Astrocyte of the spinal cord (primary cell): ENCODE measurements around the gene DHRSX.
"Not testable (repeated sequence)": the region's sequence is repeated elsewhere in the genome, so short reads cannot be mapped to it uniquely, and the experiment has no call there.

Source experiments
- DNase-seq: peaks from one replicate; pipeline ENCODE4 v3.0.0; 2011; ENCODE audit warnings: low read depth, low spot score
- H3K4me3 ChIP-seq: 2 replicates; pipeline ENCODE4 v1.5.1; 2011; ENCODE audit warnings: low read depth, mild to moderate bottlenecking, low read length, moderate library complexity
- in situ Hi-C: cut with HindIII; loops from 2 replicates; pipeline ENCODE4 v1.10.0; 2017; ENCODE audit warnings: low sequenced_read_pairs
- TF ChIP-seq, protein P1 (sequence below): IDR thresholded peaks from 2 replicates; pipeline ENCODE4 v1.5.1; 2012; ENCODE audit warnings: low read depth, mild to moderate bottlenecking, low read length, inconsistent platforms

The DHRSX gene

DNA sequence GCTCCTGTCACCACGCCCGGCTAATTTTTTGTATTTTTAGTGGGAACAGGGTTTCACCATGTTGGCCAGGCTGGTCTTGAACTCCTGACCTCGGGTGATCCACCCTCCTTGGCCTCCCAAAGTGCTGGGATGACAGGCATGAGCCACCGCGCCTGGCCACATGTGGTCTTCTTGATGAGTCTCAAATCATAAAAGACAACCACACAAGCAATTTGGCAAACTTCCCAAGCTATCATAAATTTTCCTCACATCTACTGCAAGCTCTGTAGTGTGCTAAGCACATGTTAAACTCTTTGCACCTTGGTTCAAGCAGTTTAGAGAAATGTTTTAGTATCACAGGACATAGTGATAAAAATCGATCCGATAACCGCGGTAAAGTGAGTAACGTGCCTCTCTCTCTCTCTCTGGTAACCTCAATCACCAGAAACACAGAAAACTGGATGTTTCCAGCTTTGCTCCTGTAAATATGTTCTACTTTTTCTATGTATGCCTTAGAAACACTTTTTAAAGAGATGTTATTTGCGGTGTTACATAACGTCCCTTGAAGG lies 256.8 kb downstream of the DHRSX start:
- TF ChIP-seq, protein P1, sequence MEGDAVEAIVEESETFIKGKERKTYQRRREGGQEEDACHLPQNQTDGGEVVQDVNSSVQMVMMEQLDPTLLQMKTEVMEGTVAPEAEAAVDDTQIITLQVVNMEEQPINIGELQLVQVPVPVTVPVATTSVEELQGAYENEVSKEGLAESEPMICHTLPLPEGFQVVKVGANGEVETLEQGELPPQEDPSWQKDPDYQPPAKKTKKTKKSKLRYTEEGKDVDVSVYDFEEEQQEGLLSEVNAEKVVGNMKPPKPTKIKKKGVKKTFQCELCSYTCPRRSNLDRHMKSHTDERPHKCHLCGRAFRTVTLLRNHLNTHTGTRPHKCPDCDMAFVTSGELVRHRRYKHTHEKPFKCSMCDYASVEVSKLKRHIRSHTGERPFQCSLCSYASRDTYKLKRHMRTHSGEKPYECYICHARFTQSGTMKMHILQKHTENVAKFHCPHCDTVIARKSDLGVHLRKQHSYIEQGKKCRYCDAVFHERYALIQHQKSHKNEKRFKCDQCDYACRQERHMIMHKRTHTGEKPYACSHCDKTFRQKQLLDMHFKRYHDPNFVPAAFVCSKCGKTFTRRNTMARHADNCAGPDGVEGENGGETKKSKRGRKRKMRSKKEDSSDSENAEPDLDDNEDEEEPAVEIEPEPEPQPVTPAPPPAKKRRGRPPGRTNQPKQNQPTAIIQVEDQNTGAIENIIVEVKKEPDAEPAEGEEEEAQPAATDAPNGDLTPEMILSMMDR: no peak
- no peak overlapping the region for H3K4me3 ChIP-seq
- peak; percentile 63 for DNase-seq
- in situ Hi-C loops: no loop called here

DNA sequence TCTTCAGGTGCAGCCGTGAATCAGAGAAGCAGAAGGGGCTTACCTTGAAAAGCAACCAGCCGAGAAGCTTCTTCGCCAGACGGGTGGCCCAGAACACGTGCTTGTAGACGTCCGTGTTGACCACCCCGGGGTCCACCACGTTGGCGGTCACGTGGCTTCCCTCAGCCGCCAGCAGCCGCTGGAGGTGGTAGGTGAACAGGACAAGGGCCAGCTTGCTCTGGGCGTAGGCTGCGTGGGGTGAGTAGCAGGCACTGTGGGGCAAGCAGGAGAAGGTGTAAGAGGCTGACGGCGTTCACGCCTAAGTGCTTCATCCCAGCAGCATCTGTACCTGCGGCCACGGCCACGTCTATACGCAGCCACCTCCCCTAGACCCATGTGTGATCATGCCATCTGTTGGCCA lies 257.8 kb downstream of the DHRSX start:
- DNase-seq: no peak
- TF ChIP-seq, protein P1: no peak
- in situ Hi-C loops: no loop called here
- no peak overlapping the region for H3K4me3 ChIP-seq

DNA sequence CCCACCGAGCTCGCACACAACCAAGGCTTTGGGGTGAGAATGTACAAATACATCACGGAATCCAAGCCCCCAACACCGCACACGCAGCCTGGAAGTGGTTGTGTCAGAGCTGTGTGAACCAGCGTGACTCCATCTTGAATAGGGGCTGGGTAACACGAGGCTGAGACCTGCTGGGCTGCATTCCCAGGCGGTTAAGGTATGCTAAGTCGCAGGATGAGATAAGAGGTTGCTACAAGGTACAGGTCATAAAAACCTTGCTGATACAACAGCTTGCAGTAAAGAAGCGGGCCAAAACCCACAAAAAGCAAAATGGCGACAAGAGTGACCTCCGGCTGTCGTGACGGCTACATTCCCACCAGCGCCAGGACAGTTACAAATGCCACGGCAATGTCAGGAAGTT lies 258.4 kb downstream of the DHRSX start:
- TF ChIP-seq, protein P1: no peak
- H3K4me3 ChIP-seq: no peak overlapping the region
- no peak for DNase-seq
- in situ Hi-C loops: no loop called here

DNA sequence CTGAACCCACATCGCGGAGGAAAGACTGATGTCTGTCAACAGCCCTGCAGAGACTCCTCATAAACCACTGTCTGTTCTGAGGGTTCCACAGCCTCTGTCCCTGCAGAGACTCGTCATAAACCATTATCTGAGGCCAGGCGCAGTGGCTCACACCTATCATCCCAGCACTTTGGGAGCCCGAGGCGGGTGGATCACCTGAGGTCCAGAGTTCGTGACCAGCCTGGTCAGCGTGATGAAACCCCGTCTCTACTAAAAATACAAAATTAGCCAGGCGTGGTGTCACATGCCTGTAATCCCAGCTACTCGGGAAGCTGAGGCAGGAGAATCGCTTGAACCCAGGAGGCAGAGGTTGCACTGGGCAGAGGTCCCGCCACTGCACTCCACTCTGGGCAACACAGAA lies 259.3 kb downstream of the DHRSX start:
- H3K4me3 ChIP-seq, in situ Hi-C loops, DNase-seq: not testable (repeated sequence)

DNA sequence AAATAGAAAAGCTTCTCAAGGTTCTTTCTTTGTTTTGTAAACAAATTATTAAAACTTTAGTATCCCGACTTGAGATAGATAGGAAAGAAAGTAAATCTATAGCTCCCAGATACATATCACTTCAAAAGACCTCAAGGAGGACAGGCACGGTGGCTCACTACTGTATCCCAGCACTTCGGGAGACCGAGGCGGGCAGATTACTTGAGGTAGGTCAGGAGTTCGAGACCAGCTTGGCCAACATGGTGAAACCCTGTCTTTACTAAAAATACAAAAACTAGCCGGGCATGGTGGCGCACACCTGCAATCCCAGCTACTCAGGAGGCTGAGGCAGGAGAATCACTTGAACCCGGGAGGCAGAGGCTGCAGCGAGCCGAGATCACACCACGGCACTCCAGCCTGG lies 260.0 kb downstream of the DHRSX start:
- DNase-seq, H3K4me3 ChIP-seq, in situ Hi-C loops: not testable (repeated sequence)

DNA sequence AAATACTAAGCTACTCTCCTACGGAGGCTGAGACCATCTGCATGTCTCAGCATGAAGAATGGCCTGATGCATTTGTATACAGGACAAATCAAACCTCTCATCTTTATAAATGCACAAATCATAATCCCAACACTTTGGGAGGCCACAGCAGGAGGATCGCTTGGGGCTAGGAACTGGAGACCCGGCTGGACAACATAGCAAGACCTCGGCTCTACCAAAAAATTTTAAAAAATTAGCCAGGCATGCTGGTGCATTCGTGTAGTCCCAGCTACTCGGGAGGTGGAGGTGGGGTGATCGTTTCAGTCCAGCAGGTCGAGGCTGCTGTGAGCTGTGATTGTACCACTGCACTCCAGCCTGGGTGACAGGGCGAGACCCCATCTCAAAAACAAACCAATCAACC lies 262.8 kb downstream of the DHRSX start:
- no peak for DNase-seq
- TF ChIP-seq, protein P1: no peak
- in situ Hi-C loops: no loop called here
- no peak overlapping the region for H3K4me3 ChIP-seq

DNA sequence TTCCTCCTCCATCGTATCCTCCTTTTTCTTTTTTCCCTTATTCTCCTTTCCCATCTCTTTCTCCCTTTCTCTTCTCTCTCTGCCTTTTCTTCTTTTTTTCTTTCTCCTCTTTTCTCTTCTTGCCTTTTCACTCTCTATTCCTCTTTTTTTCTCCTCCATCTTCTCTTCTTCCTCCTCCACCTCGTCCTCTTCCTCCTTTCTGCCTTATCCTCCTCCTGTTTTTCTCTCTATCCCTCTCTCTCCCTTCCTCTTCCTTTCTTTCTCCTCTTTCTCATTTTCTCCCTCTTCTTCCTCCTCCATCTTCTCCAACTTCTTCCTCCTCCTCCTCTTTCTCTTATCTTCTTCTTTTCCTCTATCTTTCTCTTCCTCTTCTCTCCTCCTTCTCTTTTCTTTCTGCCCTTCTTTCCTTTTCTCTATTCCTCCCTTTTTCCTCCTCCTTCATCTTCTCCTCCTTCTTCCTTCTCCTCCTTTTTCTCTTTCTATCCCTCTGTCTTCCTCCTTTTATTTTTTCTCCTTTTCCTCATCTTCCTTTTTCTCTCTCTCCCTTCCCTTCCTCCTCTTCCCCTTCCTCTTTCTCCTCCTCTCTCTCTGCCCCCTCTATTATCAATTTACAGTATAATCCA lies 269.1 kb downstream of the DHRSX start:
- no peak overlapping the region for H3K4me3 ChIP-seq
- in situ Hi-C loops: no loop called here
- no peak for DNase-seq
- TF ChIP-seq, protein P1: no peak

DNA sequence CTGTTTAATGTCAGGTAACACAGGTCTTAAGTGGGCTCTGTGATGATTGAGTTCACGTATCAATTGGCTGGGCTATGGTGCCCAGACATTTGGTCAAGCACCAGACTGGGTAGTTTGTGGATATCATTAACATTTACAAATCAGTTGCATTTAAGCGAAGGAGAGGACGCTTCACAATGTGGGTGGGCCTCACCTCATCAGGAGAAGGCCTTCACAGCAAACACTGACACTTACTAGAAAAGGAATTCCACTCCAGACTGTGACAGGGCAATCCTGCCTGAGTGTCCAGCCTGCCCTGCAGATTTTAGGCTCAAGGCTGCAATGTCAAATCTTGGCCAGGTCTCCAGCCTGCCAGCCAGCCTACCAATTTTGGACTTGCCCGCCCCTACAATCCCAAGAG lies 270.3 kb downstream of the DHRSX start:
- no peak overlapping the region for H3K4me3 ChIP-seq
- in situ Hi-C loops: no loop called here
- TF ChIP-seq, protein P1: no peak
- no peak for DNase-seq
